Heart left ventricle (tissue), 16 donors: ENCODE data around the gene CTNNA3. TPM values are rescaled to one million over a fixed set of nuclear protein-coding genes. Genes with fewer than 3 reads are reported as not detected.

Source experiments
- ATAC-seq, 4 donors: fragments of 200-7000 bp; cut with Tn5 transposase; one replicate each; pipeline ENCODE4 v1.9.1; 2020 to 2022; ENCODE audit warnings: moderate library complexity in 4 of 4, mild to moderate bottlenecking in 3 of 4, moderate number of reproducible peaks in 1 of 4
- DNase-seq, 5 donors: peaks; one replicate each; pipeline ENCODE4 v3.0.0-alpha.2; 2020
- H3K27ac ChIP-seq, 12 donors: fragments of 200-600 bp; sonication (generic) in 4 of 12; one replicate each; pipeline versions ENCODE4 v1.5.0 to v1.8.0; 2016 to 2022; ENCODE audit warnings: mild to moderate bottlenecking in 2 of 12
- H3K27me3 ChIP-seq, 9 donors: fragments of 200-600 bp; sonication (generic) in 2 of 9; one replicate each; pipeline versions ENCODE4 v1.5.1 to v1.8.0; 2016 to 2022; ENCODE audit warnings: mild to moderate bottlenecking in 3 of 9
- H3K36me3 ChIP-seq, 9 donors: fragments of 200-600 bp; sonication (generic) in 2 of 9; one replicate each; pipeline versions ENCODE4 v1.5.0 to v1.8.0; 2018 to 2022; ENCODE audit warnings: mild to moderate bottlenecking in 2 of 9
- H3K4me1 ChIP-seq, 12 donors: fragments of 200-600 bp; sonication (generic) in 4 of 12; one replicate each; pipeline versions ENCODE4 v1.5.0 to v1.8.0; 2016 to 2022; ENCODE audit warnings: mild to moderate bottlenecking in 3 of 12
- H3K4me3 ChIP-seq, 12 donors: fragments of 200-600 bp; sonication (generic) in 4 of 12; one replicate each; pipeline versions ENCODE4 v1.5.0 to v1.8.0; 2017 to 2022; ENCODE audit warnings: mild to moderate bottlenecking in 9 of 12, moderate library complexity in 4 of 12
- H3K9me3 ChIP-seq, 12 donors: fragments of 200-600 bp; sonication (generic) in 4 of 12; one replicate each; pipeline versions ENCODE4 v1.5.0 to v1.8.0; 2016 to 2022; ENCODE audit warnings: mild to moderate bottlenecking in 1 of 12
- POLR2A ChIP-seq, 2 donors: fragments of 450-650 bp; IDR thresholded peaks; one replicate each; pipeline ENCODE4 v1.6.1; 2017; ENCODE audit warnings: antibody characterized with exemption in 2 of 2, mild to moderate bottlenecking in 2 of 2, moderate library complexity in 2 of 2
- WGBS, 4 donors: extraction: QIAGEN DNeasy Blood & Tissue Kit in 2 of 4; methylation state at CpG; one replicate each; pipeline versions ENCODE4 v1.1.5 to v1.1.7; 2013 to 2018; 5-methylcytosine and 5-hydroxymethylcytosine counted together
- intact Hi-C, 10 donors: fragments of 100-400 bp; cut with DNase I; formaldehyde crosslinking; loops; one replicate each; pipeline versions ENCODE4 v1.11.1 to v1.14.2; 2022
- polyA plus RNA-seq, 2 donors: library from polyadenylated mRNA; stranded (reverse); fragments of 200-250 nt; gene quantifications; one replicate each; pipeline ENCODE4 v1.2.3, GENCODE V29; 2013
- total RNA-seq, 9 donors: library from RNA; depleted of rRNA in 2 of 9; stranded (reverse); fragments of >200 nt in 2 of 9; fragmentation: NEBNext Ultra II Directional in 3 of 9; extraction: Animal tissue kit (Norgen Biotek cat#: 25700) in 3 of 9; gene quantifications; one replicate each; pipeline versions ENCODE4 v1.1.0 to v1.2.4, GENCODE V29; 2016 to 2023
- TF ChIP-seq, protein P1 (sequence below), 12 donors: fragments of 200-600 bp; sonication (generic) in 4 of 12; IDR thresholded peaks; one replicate each; pipeline versions ENCODE4 v1.5.0 to v1.8.0; 2018 to 2022; ENCODE audit warnings: antibody characterized with exemption in 12 of 12, mild to moderate bottlenecking in 5 of 12
- donor health status: ischemic (EF 13 %, LVEDD 7.1; RV severe dilation, severe dysfunction).
- donor health status: healthy with polysubstance abuse.
- donor health status: DM: no; HTN: yes; CAD: no.
- donor health status: DM: no; HTN: no; CAD: no.
- donor health status: ischemic (EF 25% LVEDD 6.9; RV normal size, moderate dysfunction).
- donor health status: ischemic (EF 25% LVEDD 5.7; RV mildly dilated, moderate dysfunction).
- donor health status: healthy.
- donor health status: DM: yes; HTN: yes; CAD: no.
- donor health status: ischemic (EF 35%, LVEDD 5.7; RV mildly dilated, moderate dysfunction).
- donor health status: nonischemic (EF 11% LVEDD 7.7; RV severe dilation, severe dysfunction).
- donor health status: DM: yes; HTN: yes; CAD: no.
- donor health status: PGD.
- donor health status: ischemic (EF 29% LVEDD 5.4; RV normal size, mild dysfunction).
- donor health status: nonischemic (EF 23%, LVEDD 6.1; RV moderate dilation, normal function).

Gene CTNNA3
- total and polyA plus RNA-seq, 11 donors: 4.8 to 200 (median 99.0) TPM

DNA sequence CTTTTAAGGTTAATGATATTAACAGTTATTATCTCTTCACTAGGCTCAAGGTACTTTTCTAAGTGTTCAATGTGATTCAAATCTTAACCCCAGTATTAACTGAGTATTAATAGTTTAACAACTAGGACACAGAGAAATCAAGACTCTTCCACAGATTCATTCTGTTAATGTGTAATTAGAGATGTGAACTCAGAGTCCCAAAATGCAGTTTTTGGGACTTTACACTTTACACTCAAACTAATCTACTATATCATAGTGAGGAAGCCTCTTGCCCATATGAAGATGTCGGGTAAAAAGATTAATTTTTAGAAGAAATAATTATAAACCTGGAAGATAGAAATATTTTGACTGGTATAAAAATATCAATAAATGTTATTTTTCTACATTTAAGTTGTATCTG is 1414.7 kb downstream of the CTNNA3 start:
- TF ChIP-seq, protein P1, sequence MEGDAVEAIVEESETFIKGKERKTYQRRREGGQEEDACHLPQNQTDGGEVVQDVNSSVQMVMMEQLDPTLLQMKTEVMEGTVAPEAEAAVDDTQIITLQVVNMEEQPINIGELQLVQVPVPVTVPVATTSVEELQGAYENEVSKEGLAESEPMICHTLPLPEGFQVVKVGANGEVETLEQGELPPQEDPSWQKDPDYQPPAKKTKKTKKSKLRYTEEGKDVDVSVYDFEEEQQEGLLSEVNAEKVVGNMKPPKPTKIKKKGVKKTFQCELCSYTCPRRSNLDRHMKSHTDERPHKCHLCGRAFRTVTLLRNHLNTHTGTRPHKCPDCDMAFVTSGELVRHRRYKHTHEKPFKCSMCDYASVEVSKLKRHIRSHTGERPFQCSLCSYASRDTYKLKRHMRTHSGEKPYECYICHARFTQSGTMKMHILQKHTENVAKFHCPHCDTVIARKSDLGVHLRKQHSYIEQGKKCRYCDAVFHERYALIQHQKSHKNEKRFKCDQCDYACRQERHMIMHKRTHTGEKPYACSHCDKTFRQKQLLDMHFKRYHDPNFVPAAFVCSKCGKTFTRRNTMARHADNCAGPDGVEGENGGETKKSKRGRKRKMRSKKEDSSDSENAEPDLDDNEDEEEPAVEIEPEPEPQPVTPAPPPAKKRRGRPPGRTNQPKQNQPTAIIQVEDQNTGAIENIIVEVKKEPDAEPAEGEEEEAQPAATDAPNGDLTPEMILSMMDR (IDR thresholded peaks at IDR 0.05): no peak
- no peak for TF ChIP-seq POLR2A (IDR thresholded peaks at IDR 0.05)
- WGBS, 4 donors: 77 to 85% (median 82%) methylated on average over 1 of the region's 1 CpG
- Histone ChIP-seq H3K36me3 (no peaks in the 10 kb centered on the region), H3K27me3 (no peaks in the 10 kb centered on the region), H3K4me3 (no peak overlapping the region), H3K9me3 (no peaks in the 10 kb centered on the region), H3K27ac (no peak overlapping the region), H3K4me1 (no peaks in the 10 kb centered on the region)
- DNase-seq (no peak), ATAC-seq (no peak)
- intact Hi-C loops: no loop called here

GRCh38 chr10:66277481-66277880 is 1418.5 kb downstream of the CTNNA3 start:
- no peaks in the 10 kb centered on the region for H3K9me3 ChIP-seq
- H3K4me1 ChIP-seq: no peaks in the 10 kb centered on the region
- 61 to 75% (median 67%) methylated on average over 4 of the region's 4 CpGs for WGBS, 4 donors
- DNase-seq (no peak), ATAC-seq (no peak)
- H3K27me3 ChIP-seq: no peaks in the 10 kb centered on the region
- H3K4me3 ChIP-seq: no peak overlapping the region
- no peak overlapping the region for H3K27ac ChIP-seq
- no peak for TF ChIP-seq POLR2A (IDR thresholded peaks at IDR 0.05)
- TF ChIP-seq, protein P1 (IDR thresholded peaks at IDR 0.05): peak in 1 of 12 donors; percentile 13
- intact Hi-C loops: no loop called here
- no peaks in the 10 kb centered on the region for H3K36me3 ChIP-seq

DNA sequence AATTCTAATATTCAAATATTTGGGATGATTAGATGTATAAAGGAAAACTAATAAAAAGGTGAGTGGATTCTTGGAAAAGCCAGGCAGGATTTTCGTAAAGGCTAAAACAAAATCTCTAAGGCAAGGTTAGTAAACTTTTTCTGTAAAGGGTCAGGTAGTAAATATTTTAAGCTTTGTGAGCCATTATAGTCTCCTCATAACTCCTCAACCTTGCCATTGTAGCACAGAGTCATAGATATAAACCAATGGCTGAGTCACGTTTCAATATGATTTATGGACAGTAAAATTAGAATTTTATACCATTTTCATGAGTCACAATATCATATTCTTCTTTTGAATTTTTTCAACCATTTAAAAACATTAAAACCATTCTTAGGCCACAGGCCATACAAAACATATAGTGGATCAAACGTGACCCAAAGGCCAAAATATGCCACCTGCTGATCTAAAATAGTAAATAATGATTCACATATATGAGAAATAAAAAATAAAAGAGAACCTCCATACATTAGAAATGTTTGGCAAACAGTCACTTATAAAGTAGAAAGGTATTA is 1422.0 kb downstream of the CTNNA3 start:
- WGBS, 4 donors: 75 to 80% (median 78%) methylated on average over 3 of the region's 3 CpGs
- no peaks in the 10 kb centered on the region for H3K27me3 ChIP-seq
- no peak overlapping the region for H3K27ac ChIP-seq
- TF ChIP-seq, protein P1 (IDR thresholded peaks at IDR 0.05): no peak
- TF ChIP-seq POLR2A (IDR thresholded peaks at IDR 0.05): no peak
- H3K36me3 ChIP-seq: no peaks in the 10 kb centered on the region
- ATAC-seq: no peak
- no peak overlapping the region for H3K4me3 ChIP-seq
- no peaks in the 10 kb centered on the region for H3K9me3 ChIP-seq
- no peak for DNase-seq
- H3K4me1 ChIP-seq: no peaks in the 10 kb centered on the region
- intact Hi-C loops: no loop called here

GRCh38 chr10:66265398-66265797 is 1430.6 kb downstream of the CTNNA3 start:
- 51 to 65% (median 59%) methylated on average over 1 of the region's 1 CpG for WGBS, 4 donors
- Histone ChIP-seq H3K4me3 (no peak overlapping the region), H3K27me3 (no peaks in the 10 kb centered on the region), H3K4me1 (no peaks in the 10 kb centered on the region), H3K9me3 (no peaks in the 10 kb centered on the region), H3K27ac (no peak overlapping the region), H3K36me3 (no peaks in the 10 kb centered on the region)
- no peak for DNase-seq
- no peak for TF ChIP-seq POLR2A (IDR thresholded peaks at IDR 0.05)
- TF ChIP-seq, protein P1 (IDR thresholded peaks at IDR 0.05): no peak
- intact Hi-C loops: no loop called here
- ATAC-seq: no peak
